DMS53 treated with DMSO at 0.1 percent for 48 hours (cell line): ENCODE results near the gene NFIX.

Experiments used
- DNase-seq: peaks from one replicate; lab custom pipeline; 2025; ENCODE audit not compliant: unreplicated experiment; lab: John Stamatoyannopoulos, UW

Gene NFIX

GRCh38 chr19:13019332-13019731, 24.1 kb downstream of the NFIX start:
- DNase-seq: no peak

- DNase-seq: no peak
Measured at GRCh38 chr19:13020002-13020414, 24.7 kb downstream of the NFIX start.

- no peak for DNase-seq
Measured at GRCh38 chr19:13022111-13022858, 27.0 kb downstream of the NFIX start.

GRCh38 chr19:13022859-13023636, 27.8 kb downstream of the NFIX start:
- no peak for DNase-seq

GRCh38 chr19:13023656-13024055, 28.4 kb downstream of the NFIX start:
- no peak for DNase-seq

- no peak for DNase-seq
Measured at GRCh38 chr19:13024126-13024950, 29.1 kb downstream of the NFIX start.

GRCh38 chr19:13024951-13025697, 29.8 kb downstream of the NFIX start:
- peak; percentile 18 for DNase-seq

GRCh38 chr19:13025819-13026456, 30.7 kb downstream of the NFIX start:
- DNase-seq: no peak

GRCh38 chr19:13026462-13027370, 31.4 kb downstream of the NFIX start:
- DNase-seq: peak; percentile 74

- no peak for DNase-seq
Measured at GRCh38 chr19:13027557-13027956, 32.3 kb downstream of the NFIX start.

- DNase-seq: no peak
Measured at GRCh38 chr19:13028027-13028426, 32.8 kb downstream of the NFIX start.

- DNase-seq: no peak
Measured at GRCh38 chr19:13029301-13029880, 34.1 kb downstream of the NFIX start.

GRCh38 chr19:13029893-13030292, 34.6 kb downstream of the NFIX start:
- no peak for DNase-seq

- DNase-seq: peak; percentile 23
Measured at GRCh38 chr19:13031917-13032623, 36.8 kb downstream of the NFIX start.

- DNase-seq: no peak
Measured at GRCh38 chr19:13032837-13033236, 37.6 kb downstream of the NFIX start.

- no peak for DNase-seq
Measured at GRCh38 chr19:13033244-13033643, 38.0 kb downstream of the NFIX start.

GRCh38 chr19:13033819-13034611, 38.7 kb downstream of the NFIX start:
- peak; percentile 69 for DNase-seq
